K562 (cell line): Measurements from ENCODE around the gene WWOX. TPM values are rescaled to one million over a fixed set of nuclear protein-coding genes. Genes with fewer than 3 reads are reported as not detected.

Source experiments
- ATAC-seq: fragments of 200-7000 bp; cut with Tn5 transposase; 3 replicates; pipeline ENCODE4 v1.9.1; 2020; ENCODE audit warnings: moderate library complexity
- BruUV-seq: library from RNA; stranded (reverse); fragments of 400-500 nt; replicated peaks from 2 replicates; lab custom pipeline; 2021; lab: Mats Ljungman, UMichigan
- CTCF ChIA-PET: fragments of 300-600 bp; formaldehyde crosslinking; extraction: SDS; loops from one replicate; lab custom pipeline; 2021; ENCODE audit warnings: low intra/inter-chr PET ratio; lab: Yijun Ruan, JAX
- POLR2A ChIA-PET: fragments of 300-600, 350-650 bp; sonication (Branson Sonifier 250); formaldehyde crosslinking; extraction: SDS; loops from one replicate; lab custom pipeline; 2021; ENCODE audit warnings: antibody characterized with exemption, inconsistent platforms; lab: Yijun Ruan, JAX
- DNase-seq, 4 experiments: peaks; one replicate each; pipeline versions ENCODE4 v3.0.0 to v3.0.0-alpha.2; 2011 to 2018; ENCODE audit warnings: low spot score in 3 of 4, mixed read lengths in 3 of 4; ENCODE audit errors: extremely low read depth in 1 of 4
- FAIRE-seq: peaks from 2 replicates; lab custom pipeline; 2011; peaks lifted over from hg19 to GRCh38; lab: Jason Lieb, UNC
- H2AFZ ChIP-seq: 2 replicates; pipeline ENCODE4 v1.6.0; 2011; ENCODE audit warnings: low read depth, low read length, control low read depth, inconsistent platforms
- H3K27ac ChIP-seq: fragments of 200-600 bp; 3 replicates; pipeline ENCODE4 v1.8.0; 2011; ENCODE audit warnings: low read depth, mild to moderate bottlenecking, control low read depth, inconsistent platforms, low read length, moderate library complexity, mixed read lengths; ENCODE audit errors: extremely low read depth
- H3K27me3 ChIP-seq, 2 experiments: fragments of 300-600 bp in 1 of 2; 2 replicates in 1 of 2; 3 replicates in 1 of 2; pipeline versions ENCODE4 v1.6.0 to v1.8.0; 2011; ENCODE audit warnings: inconsistent platforms in 2 of 2, low read length in 2 of 2, mild to moderate bottlenecking in 1 of 2, mixed read lengths in 1 of 2, moderate library complexity in 1 of 2; ENCODE audit not compliant: control insufficient read depth in 2 of 2, insufficient read depth in 2 of 2
- H3K36me3 ChIP-seq: fragments of 300-600 bp; 3 replicates; pipeline ENCODE4 v1.8.0; 2011; ENCODE audit warnings: mild to moderate bottlenecking, low read length, inconsistent platforms; ENCODE audit not compliant: control insufficient read depth, insufficient read depth
- H3K4me1 ChIP-seq, 2 experiments: fragments of 200-600 bp in 1 of 2; replicated peaks in 1 of 2; 2 replicates in 1 of 2; 3 replicates in 1 of 2; pipeline versions ENCODE4 v1.5.1 to v1.8.0; 2011; ENCODE audit warnings: inconsistent platforms in 2 of 2, low read length in 2 of 2, mild to moderate bottlenecking in 1 of 2, mixed read lengths in 1 of 2, moderate library complexity in 1 of 2; ENCODE audit not compliant: control insufficient read depth in 2 of 2, insufficient read depth in 2 of 2
- H3K4me2 ChIP-seq: 2 replicates; pipeline ENCODE4 v1.6.1; 2011; ENCODE audit warnings: low read length, control low read depth, inconsistent platforms, mixed read lengths; ENCODE audit not compliant: insufficient read depth
- H3K4me3 ChIP-seq: fragments of 200-600 bp; sonication (generic), shearing (Covaris generic); 2 replicates; pipeline ENCODE4 v1.5.1; 2016; ENCODE audit warnings: control low read depth, inconsistent platforms
- H3K79me2 ChIP-seq: fragments of 200-600 bp; 3 replicates; pipeline ENCODE4 v1.8.0; 2011; ENCODE audit warnings: low read length, inconsistent platforms; ENCODE audit not compliant: control insufficient read depth, insufficient read depth
- H3K9ac ChIP-seq, 2 experiments: 2 replicates each; pipeline versions ENCODE4 v1.6.0 to v1.6.1; 2011; ENCODE audit warnings: low read depth in 2 of 2, low read length in 2 of 2, control low read depth in 1 of 2, inconsistent platforms in 1 of 2, mild to moderate bottlenecking in 1 of 2, mixed read lengths in 1 of 2; ENCODE audit not compliant: insufficient read depth in 1 of 2
- H3K9me1 ChIP-seq: one replicate; pipeline ENCODE4 v1.6.0; 2011; ENCODE audit warnings: inconsistent platforms, mild to moderate bottlenecking, low read length, moderate library complexity; ENCODE audit not compliant: control insufficient read depth, insufficient read depth
- H3K9me3 ChIP-seq: replicated peaks from 2 replicates; pipeline ENCODE4 v1.5.1; 2011; ENCODE audit warnings: low read depth, low read length, inconsistent platforms; ENCODE audit not compliant: control insufficient read depth, insufficient read depth
- H4K20me1 ChIP-seq: replicated peaks from 2 replicates; pipeline ENCODE4 v1.6.1; 2011; ENCODE audit warnings: low read length, inconsistent platforms, mixed read lengths; ENCODE audit not compliant: control insufficient read depth, insufficient read depth
- EP300 ChIP-seq: IDR thresholded peaks from 2 replicates; pipeline ENCODE4 v1.6.1; 2012; ENCODE audit warnings: low read length, improper control_type of control experiment
- PBX2 ChIP-seq, 2 experiments: IDR thresholded peaks in 1 of 2; conservative IDR thresholded peaks in 1 of 2; 2 replicates each; pipeline ENCODE4 v1.6.1; 2016; ENCODE audit warnings: low read depth in 2 of 2, mild to moderate bottlenecking in 1 of 2, missing compliant biosample characterization in 1 of 2, missing genetic modification characterization in 1 of 2, moderate library complexity in 1 of 2
- ZNF239 ChIP-seq: fragments of 250-450 bp; sonication (Bioruptor Pico); IDR thresholded peaks from 2 replicates; pipeline ENCODE4 v1.4.0; 2020; ENCODE audit warnings: mild to moderate bottlenecking
- WGBS: fragments of 100-300 bp; shearing (Covaris generic); methylation state at CpG from one replicate; pipeline ENCODE4 v1.1.6; 2016; ENCODE audit warnings: low coverage, mixed read lengths; ENCODE audit not compliant: insufficient coverage; ENCODE audit errors: missing lambda C conversion rate; 5-methylcytosine and 5-hydroxymethylcytosine counted together
- in situ Hi-C: fragments of 300-500 bp; cut with MboI; formaldehyde crosslinking; loops from 4 replicates; pipeline ENCODE4 v1.15.0; 2018; ENCODE audit warnings: inconsistent platforms, mixed read lengths
- intact Hi-C: fragments of 100-400 bp; cut with micrococcal nuclease; formaldehyde crosslinking; loops from 2 replicates; pipeline ENCODE4 v1.14.2; 2022
- polyA plus RNA-seq, 8 experiments: library from polyadenylated mRNA; depleted of rRNA in 4 of 8; stranded (reverse) in 5 of 8; unstranded in 3 of 8; fragments of >200 nt; fragmentation: Nextera tagmentation in 2 of 8; fragmentation: Illumina TruSeq in 1 of 8; extraction: Ambion mirVana in 2 of 8; extraction: Trizol in 1 of 8; gene quantifications; 2 replicates each; pipeline versions ENCODE4 v1.2.1 to v1.2.3, GENCODE V29; 2011 to 2014; ENCODE audit warnings: inconsistent platforms in 1 of 8, missing spikeins in 1 of 8
- total RNA-seq, 7 experiments: library from RNA; depleted of rRNA in 6 of 7; stranded (reverse); fragments of >200 nt in 6 of 7; fragmentation: Illumina TruSeq in 2 of 7; extraction: Trizol in 2 of 7; gene quantifications; 2 replicates each; pipeline versions ENCODE4 v1.2.1 to v1.2.3, GENCODE V29; 2011 to 2021; ENCODE audit warnings: low replicate concordance in 1 of 7

The WWOX gene
- total and polyA plus RNA-seq, 9 of the 15 experiments (the other 6 are each of a cell fraction or from before 2014, with no cell fraction given): 1.6 to 22.7 (median 8.1) TPM

DNA sequence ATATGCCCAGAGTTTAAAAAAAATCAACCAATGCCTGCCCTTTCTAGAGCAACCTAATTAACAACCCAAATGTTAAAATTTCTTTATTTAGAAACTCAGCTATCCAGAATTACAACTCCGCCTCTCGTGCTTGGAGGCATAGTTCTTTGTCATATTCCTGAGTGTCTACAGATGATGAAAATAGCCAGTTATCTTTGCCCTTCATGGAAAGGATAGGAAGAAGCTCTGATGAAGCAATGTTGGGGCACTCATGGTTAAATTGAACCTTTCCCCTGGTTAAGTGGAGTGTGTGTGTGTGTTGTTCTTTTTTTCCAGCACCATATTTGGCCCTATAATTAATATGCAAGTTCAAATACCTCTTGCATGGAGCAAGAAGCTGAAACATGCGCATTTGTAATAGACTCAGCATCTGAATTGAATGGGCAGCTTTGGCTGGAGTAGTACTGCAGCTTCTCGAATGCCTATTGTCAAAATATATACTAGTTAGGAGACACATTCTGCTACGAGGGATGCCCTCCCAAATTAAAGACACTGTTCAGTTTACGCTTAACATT, 506.2 kb downstream of the WWOX start:
- in situ Hi-C loops: no loop called here
- TF ChIP-seq ZNF239: no peak
- no peak for TF ChIP-seq EP300
- no peak for TF ChIP-seq PBX2 (CRISPR knock-in tag; IDR thresholded peaks at IDR 0.05; ENCODE audit: low read depth)
- TF ChIP-seq PBX2 (tag; conservative IDR thresholded peaks at IDR 0.05; ENCODE audit: low read depth): no peak
- TF ChIP-seq, all 486 proteins: peak for 0
- H3K9ac ChIP-seq: no peak overlapping the region
- no peak overlapping the region for H3K4me3 ChIP-seq
- intact Hi-C loops: no loop called here
- H3K79me2 ChIP-seq: no peaks in the 10 kb centered on the region
- H3K9me1 ChIP-seq: no peaks in the 10 kb centered on the region
- ChIA-PET CTCF (no interaction called here), POLR2A (no interaction called here)
- 4% methylated on average over 6 of the region's 6 CpGs for WGBS
- H3K4me2 ChIP-seq: no peak overlapping the region
- no peaks in the 10 kb centered on the region; the same call in 1 of the 2 replicates for H4K20me1 ChIP-seq
- H2AFZ ChIP-seq: no peak overlapping the region
- BruUV-seq: no TSS peak
- no peak overlapping the region for H3K27ac ChIP-seq
- no peaks in the 10 kb centered on the region for H3K9me3 ChIP-seq
- DNase-seq (no peak), FAIRE-seq (no peak), ATAC-seq (no peak)
- H3K27me3 ChIP-seq: peaks cover 7 to 8% of the 10 kb centered on the region in 2 experiments; a peak in 4 of 5 replicates
- no peaks in the 10 kb centered on the region for H3K36me3 ChIP-seq
- no peaks in the 10 kb centered on the region for H3K4me1 ChIP-seq
